Mesenchymal stem cell (in vitro differentiated cells and primary cell): Measurements from ENCODE around the gene SDSL.
A peak's percentile ranks its signal among the peaks of the same experiment; 100 is the strongest.

Source experiments
- DNase-seq: peaks from one replicate; pipeline ENCODE4 v3.0.0-alpha.2; 2013
- H2AFZ ChIP-seq: one replicate; pipeline ENCODE4 v1.6.1; 2013; ENCODE audit warnings: low read depth, mild to moderate bottlenecking, control low read depth, inconsistent platforms, low read length, moderate library complexity
- H2AK5ac ChIP-seq: 2 replicates; pipeline ENCODE4 v1.6.1; 2013; ENCODE audit warnings: low read length, moderate library complexity, mild to moderate bottlenecking, inconsistent platforms; ENCODE audit not compliant: severe bottlenecking
- H2BK120ac ChIP-seq: one replicate; pipeline ENCODE4 v1.6.1; 2013; ENCODE audit warnings: low read depth, mild to moderate bottlenecking, inconsistent platforms, low read length, moderate library complexity
- H2BK12ac ChIP-seq, 2 experiments: one replicate each; pipeline ENCODE4 v1.6.1; 2013; ENCODE audit warnings: inconsistent platforms in 2 of 2, low read length in 2 of 2, mild to moderate bottlenecking in 2 of 2, moderate library complexity in 2 of 2, control low read depth in 1 of 2
- H2BK15ac ChIP-seq: one replicate; pipeline ENCODE4 v1.6.1; 2013; ENCODE audit warnings: mild to moderate bottlenecking, low read depth, inconsistent platforms; ENCODE audit not compliant: poor library complexity, severe bottlenecking
- H2BK5ac ChIP-seq: 2 replicates; pipeline ENCODE4 v1.6.1; 2013; ENCODE audit warnings: low read depth, mild to moderate bottlenecking, low read length, control low read depth, inconsistent platforms; ENCODE audit not compliant: poor library complexity, severe bottlenecking
- H3K14ac ChIP-seq, 2 experiments: one replicate each; pipeline ENCODE4 v1.6.1; 2013; ENCODE audit warnings: inconsistent platforms in 2 of 2, low read length in 2 of 2, control low read depth in 1 of 2, mild to moderate bottlenecking in 1 of 2, moderate library complexity in 1 of 2
- H3K18ac ChIP-seq, 2 experiments: one replicate each; pipeline ENCODE4 v1.6.1; 2013; ENCODE audit warnings: inconsistent platforms in 2 of 2, low read length in 2 of 2, control low read depth in 1 of 2, low read depth in 1 of 2, mild to moderate bottlenecking in 1 of 2
- H3K23ac ChIP-seq, 2 experiments: one replicate each; pipeline ENCODE4 v1.6.1; 2013; ENCODE audit warnings: inconsistent platforms in 2 of 2, low read length in 2 of 2, mild to moderate bottlenecking in 2 of 2, moderate library complexity in 2 of 2, control low read depth in 1 of 2
- H3K27ac ChIP-seq: 2 replicates; pipeline ENCODE4 v1.5.1; 2013; ENCODE audit warnings: mild to moderate bottlenecking, moderate library complexity, low read length, control low read depth, inconsistent platforms; ENCODE audit not compliant: poor library complexity, severe bottlenecking
- H3K27me3 ChIP-seq, 2 experiments: 2 replicates each; pipeline versions ENCODE4 v1.6.1 to v1.7.0; 2013; ENCODE audit warnings: low read length in 2 of 2, mild to moderate bottlenecking in 2 of 2, moderate library complexity in 2 of 2, control low read depth in 1 of 2, inconsistent platforms in 1 of 2; ENCODE audit not compliant: control insufficient read depth in 1 of 2, insufficient read depth in 1 of 2
- H3K36me3 ChIP-seq, 2 experiments: 2 replicates each; pipeline versions ENCODE4 v1.6.1 to v1.7.0; 2013; ENCODE audit warnings: low read length in 2 of 2, control low read depth in 1 of 2, inconsistent platforms in 1 of 2, low read depth in 1 of 2, mild to moderate bottlenecking in 1 of 2; ENCODE audit not compliant: insufficient read depth in 2 of 2, control insufficient read depth in 1 of 2
- H3K4ac ChIP-seq, 2 experiments: one replicate each; pipeline ENCODE4 v1.6.1; 2013; ENCODE audit warnings: inconsistent platforms in 2 of 2, low read length in 2 of 2, mild to moderate bottlenecking in 2 of 2, moderate library complexity in 2 of 2, control low read depth in 1 of 2, low read depth in 1 of 2
- H3K4me1 ChIP-seq: 2 replicates; pipeline ENCODE4 v1.6.1; 2013; ENCODE audit warnings: low read depth, low read length, control low read depth; ENCODE audit not compliant: control insufficient read depth, insufficient read depth
- H3K4me2 ChIP-seq: 2 replicates; pipeline ENCODE4 v1.6.1; 2013; ENCODE audit warnings: low read length, mild to moderate bottlenecking, inconsistent platforms; ENCODE audit not compliant: poor library complexity, severe bottlenecking
- H3K4me3 ChIP-seq, 2 experiments: 2 replicates each; pipeline versions ENCODE4 v1.5.1 to v1.7.0; 2013; ENCODE audit warnings: low read length in 2 of 2, mild to moderate bottlenecking in 2 of 2, control low read depth in 1 of 2, low read depth in 1 of 2; ENCODE audit not compliant: insufficient read depth in 1 of 2
- H3K79me1 ChIP-seq: replicated peaks from 2 replicates; pipeline ENCODE4 v1.6.1; 2013; ENCODE audit warnings: mild to moderate bottlenecking, control low read depth, low read length, inconsistent platforms; ENCODE audit not compliant: poor library complexity, severe bottlenecking
- H3K9ac ChIP-seq: 2 replicates; pipeline ENCODE4 v1.7.0; 2013; ENCODE audit warnings: mild to moderate bottlenecking, low read length, moderate library complexity
- H3K9me3 ChIP-seq: 2 replicates; pipeline ENCODE4 v1.7.0; 2013; ENCODE audit warnings: mild to moderate bottlenecking, low read length; ENCODE audit not compliant: control insufficient read depth
- H4K8ac ChIP-seq: one replicate; pipeline ENCODE4 v1.6.1; 2013; ENCODE audit warnings: inconsistent platforms, mild to moderate bottlenecking, low read length, moderate library complexity
- H4K91ac ChIP-seq: one replicate; pipeline ENCODE4 v1.6.1; 2013; ENCODE audit warnings: mild to moderate bottlenecking, low read length, inconsistent platforms
- WGBS: methylation state at CpG from one replicate; pipeline ENCODE4 v1.1.7; 2013; ENCODE audit warnings: mixed read lengths; 5-methylcytosine and 5-hydroxymethylcytosine counted together

The SDSL gene

GRCh38 chr12:113403435-113404415 lies 18.5 kb upstream of the SDSL start, which contains the start of gene SDS:
Gene SDS, minus strand, starts transcription at chr12:113403887. Its CDS starts 4,179 bp downstream, at chr12:113399708.
- Histone ChIP-seq H3K4me1 (no peaks in the 10 kb centered on the region), H3K4me3 (no peak within 1 kb of the TSS), H2BK12ac (no peak within 1 kb of the TSS), H2BK15ac (no peak within 1 kb of the TSS), H4K8ac (no peak within 1 kb of the TSS), H3K27me3 (peaks cover 7 to 11% of the 10 kb centered on the region in 2 experiments), H3K79me1 (no peaks in the 10 kb centered on the region), H4K91ac (no peak within 1 kb of the TSS), H3K27ac (no peak within 1 kb of the TSS), H3K23ac (no peak within 1 kb of the TSS), H2BK5ac (no peak within 1 kb of the TSS), H2AFZ (no peak within 1 kb of the TSS), H2AK5ac (no peak within 1 kb of the TSS), H3K9me3 (no peaks in the 10 kb centered on the region), H3K4ac (no peak within 1 kb of the TSS), H3K14ac (no peak within 1 kb of the TSS), H2BK120ac (no peak within 1 kb of the TSS), H3K36me3 (no peaks in the 10 kb centered on the region), H3K9ac (no peak within 1 kb of the TSS), H3K4me2 (no peak within 1 kb of the TSS), H3K18ac (no peak within 1 kb of the TSS)
- WGBS = 87% methylated on average over 14 of the region's 14 CpGs
- no peak for DNase-seq

DNA sequence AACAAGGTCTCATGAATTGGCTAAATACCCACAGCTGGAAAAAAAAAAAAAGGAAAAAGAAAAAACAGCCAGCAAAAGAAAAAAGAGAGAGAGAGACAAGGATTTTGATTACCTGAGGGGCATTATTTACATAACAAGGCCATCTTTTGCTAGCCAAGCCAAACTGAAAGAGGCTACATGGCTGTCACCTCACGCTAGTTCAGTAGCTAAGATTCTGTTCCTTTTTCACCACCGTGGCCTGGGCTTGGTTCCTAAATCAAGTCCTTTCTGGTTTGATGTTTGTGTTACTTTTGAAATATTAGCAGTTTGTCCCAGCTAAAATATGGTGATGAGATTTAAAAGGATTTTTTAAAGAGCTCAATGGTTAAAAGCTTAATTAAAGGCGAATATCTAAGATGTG lies 16.5 kb upstream of the SDSL start:
- H3K36me3 ChIP-seq = no peaks in the 10 kb centered on the region
- H3K14ac ChIP-seq = no peak overlapping the region
- no peaks in the 10 kb centered on the region for H3K79me1 ChIP-seq
- H3K4me2 ChIP-seq = no peak overlapping the region
- no peak overlapping the region for H3K23ac ChIP-seq
- WGBS = 86% methylated on average over 3 of the region's 3 CpGs
- H3K27ac ChIP-seq = no peak overlapping the region
- H3K9me3 ChIP-seq = no peaks in the 10 kb centered on the region
- H2AFZ ChIP-seq = no peak overlapping the region
- no peak overlapping the region for H4K91ac ChIP-seq
- no peak overlapping the region for H3K18ac ChIP-seq
- H3K27me3 ChIP-seq = no peaks in the 10 kb centered on the region
- H3K9ac ChIP-seq = no peak overlapping the region
- H2BK12ac ChIP-seq = no peak overlapping the region
- no peak overlapping the region for H3K4ac ChIP-seq
- no peak overlapping the region for H2BK5ac ChIP-seq
- H2AK5ac ChIP-seq = no peak overlapping the region
- DNase-seq = no peak
- H4K8ac ChIP-seq = no peak overlapping the region
- peaks cover 2% of the 10 kb centered on the region for H3K4me1 ChIP-seq
- no peak overlapping the region for H2BK15ac ChIP-seq
- H2BK120ac ChIP-seq = no peak overlapping the region
- H3K4me3 ChIP-seq = no peak overlapping the region

DNA sequence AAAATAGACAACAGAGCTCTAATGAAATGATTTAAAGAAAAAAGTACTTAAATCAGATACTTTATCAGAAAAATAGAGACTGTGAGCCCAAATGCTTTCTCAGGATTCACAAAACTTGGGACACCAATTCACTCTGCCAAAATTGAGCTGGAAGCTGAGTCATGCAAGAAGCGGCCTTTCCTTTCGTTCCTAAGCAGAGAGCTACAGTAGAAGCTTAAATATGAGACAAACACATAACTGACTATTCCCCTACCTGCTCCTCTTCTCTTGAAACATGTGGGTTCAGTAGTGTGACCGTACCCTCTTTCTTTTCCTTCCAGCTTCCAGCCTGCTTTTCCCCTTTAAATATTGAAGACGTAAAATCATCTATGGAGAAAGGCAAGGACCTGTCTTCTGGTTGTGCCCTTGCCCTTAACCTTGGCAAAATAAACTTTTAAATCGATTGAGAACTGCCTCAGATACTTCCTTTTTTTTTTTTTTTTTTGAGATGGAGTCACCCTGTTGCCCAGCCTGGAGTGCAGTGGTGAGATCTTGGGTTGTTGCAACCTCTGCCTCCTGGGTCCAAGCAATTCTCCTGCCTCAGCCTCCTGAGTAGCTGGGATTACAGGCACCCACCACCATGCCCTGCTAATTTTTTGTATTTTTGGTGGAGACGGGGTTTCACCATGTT lies 14.1 kb upstream of the SDSL start:
- H3K9ac ChIP-seq = peak overlapping the region; percentile 73
- H4K8ac ChIP-seq = no peak overlapping the region
- H2BK5ac ChIP-seq = no peak overlapping the region
- no peak overlapping the region for H3K4me3 ChIP-seq
- peaks cover 2% of the 10 kb centered on the region for H3K4me1 ChIP-seq
- H4K91ac ChIP-seq = no peak overlapping the region
- H3K23ac ChIP-seq = no peak overlapping the region
- H2BK12ac ChIP-seq = no peak overlapping the region
- no peak for DNase-seq
- H3K27me3 ChIP-seq = no peaks in the 10 kb centered on the region
- no peak overlapping the region for H3K14ac ChIP-seq
- H3K9me3 ChIP-seq = no peaks in the 10 kb centered on the region
- no peak overlapping the region for H2BK15ac ChIP-seq
- no peak overlapping the region for H2BK120ac ChIP-seq
- no peak overlapping the region for H3K27ac ChIP-seq
- 78% methylated on average over 6 of the region's 6 CpGs for WGBS
- H2AK5ac ChIP-seq = no peak overlapping the region
- no peak overlapping the region for H3K4ac ChIP-seq
- no peaks in the 10 kb centered on the region for H3K79me1 ChIP-seq
- no peak overlapping the region for H3K18ac ChIP-seq
- H2AFZ ChIP-seq = no peak overlapping the region
- no peak overlapping the region for H3K4me2 ChIP-seq
- H3K36me3 ChIP-seq = no peaks in the 10 kb centered on the region

GRCh38 chr12:113408756-113409298 lies 13.4 kb upstream of the SDSL start:
- H3K9me3 ChIP-seq = no peaks in the 10 kb centered on the region
- WGBS = 96% methylated on average over 10 of the region's 11 CpGs
- no peak overlapping the region for H3K4ac ChIP-seq
- no peak overlapping the region for H3K27ac ChIP-seq
- no peak for DNase-seq
- no peaks in the 10 kb centered on the region for H3K36me3 ChIP-seq
- no peak overlapping the region for H2BK5ac ChIP-seq
- no peak overlapping the region for H4K91ac ChIP-seq
- H3K14ac ChIP-seq = no peak overlapping the region
- no peak overlapping the region for H2BK15ac ChIP-seq
- no peak overlapping the region for H3K23ac ChIP-seq
- H3K18ac ChIP-seq = no peak overlapping the region
- H2AK5ac ChIP-seq = no peak overlapping the region
- no peak overlapping the region for H2BK12ac ChIP-seq
- H3K4me2 ChIP-seq = no peak overlapping the region
- no peak overlapping the region for H3K4me3 ChIP-seq
- H3K4me1 ChIP-seq = peaks cover 6% of the 10 kb centered on the region
- no peak overlapping the region for H3K9ac ChIP-seq
- H3K79me1 ChIP-seq = no peaks in the 10 kb centered on the region
- H4K8ac ChIP-seq = no peak overlapping the region
- no peak overlapping the region for H2BK120ac ChIP-seq
- no peaks in the 10 kb centered on the region for H3K27me3 ChIP-seq
- no peak overlapping the region for H2AFZ ChIP-seq
